ENCODE measurements around the gene MCF2L2. TPM values are rescaled to one million over a fixed set of nuclear protein-coding genes. Genes with fewer than 3 reads are reported as not detected.
A peak's percentile ranks its signal among the peaks of the same experiment; 100 is the strongest.

Gene MCF2L2
- total and polyA plus RNA-seq, 9 of the 15 experiments (the other 6 are each of a cell fraction or from before 2014, with no cell fraction given), result 0.56 to 4.2 (median 3.0) TPM

DNA sequence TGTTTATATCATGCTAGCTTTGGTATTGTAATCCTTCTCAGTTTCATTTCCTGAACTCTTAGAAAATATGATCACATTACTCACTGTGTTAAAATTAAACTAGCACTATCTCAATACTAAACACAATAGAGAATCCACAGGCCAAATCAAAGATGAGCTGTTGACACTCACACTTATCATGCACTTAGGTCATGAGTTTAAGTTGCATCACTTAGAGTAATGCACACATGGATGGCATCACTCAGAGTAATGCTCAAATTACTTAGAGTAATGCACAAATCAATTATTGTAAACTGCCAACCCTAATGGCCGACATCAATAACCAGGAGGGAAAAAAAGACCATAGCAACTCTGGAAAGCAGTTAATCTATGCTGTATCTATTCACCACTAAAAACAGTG is 40.0 kb upstream of the MCF2L2 start:
- H3K4me2 ChIP-seq (ENCODE audit: insufficient read depth, low read length), result no peak overlapping the region
- no peak overlapping the region for H3K4me3 ChIP-seq
- in situ Hi-C loops (cut with MboI), result loop anchor here (5.0 kb wide), 1 partner anchor 299 kb away; no protein-coding TSS in a partner anchor
- H3K36me3 ChIP-seq (ENCODE audit: control insufficient read depth, insufficient read depth, low read length), result no peaks in the 10 kb centered on the region
- no peak overlapping the region for H2AFZ ChIP-seq (ENCODE audit: low read depth, low read length)
- no peaks in the 10 kb centered on the region for H3K9me1 ChIP-seq (ENCODE audit: control insufficient read depth, insufficient read depth, low read length)
- no peaks in the 10 kb centered on the region for H3K4me1 ChIP-seq (replicated peaks in 1 of 2; ENCODE audit: control insufficient read depth in 2 of 2, insufficient read depth in 2 of 2, low read length in 2 of 2)
- no peak overlapping the region for H3K27ac ChIP-seq (ENCODE audit: extremely low read depth, low read depth, low read length)
- H3K79me2 ChIP-seq (ENCODE audit: control insufficient read depth, insufficient read depth, low read length), result no peaks in the 10 kb centered on the region
- intact Hi-C loops (cut with micrococcal nuclease), result loop anchor here (2.0 to 5.0 kb wide), 2 partner anchors 81 to 416 kb away; partner anchors contain the start of gene PARL
- H4K20me1 ChIP-seq (replicated peaks; ENCODE audit: control insufficient read depth, insufficient read depth, low read length), result no peaks in the 10 kb centered on the region
- H3K9me3 ChIP-seq (replicated peaks; ENCODE audit: control insufficient read depth, insufficient read depth, low read depth, low read length), result no peaks in the 10 kb centered on the region
- no TSS peak for BruUV-seq (replicated peaks)
- H3K27me3 ChIP-seq (ENCODE audit: control insufficient read depth in 2 of 2, insufficient read depth in 2 of 2, low read length in 2 of 2), result no peaks in the 10 kb centered on the region
- H3K9ac ChIP-seq (ENCODE audit: insufficient read depth in 1 of 2, low read depth in 2 of 2, low read length in 2 of 2), result no peak overlapping the region
- ChIA-PET CTCF (ENCODE audit: low intra/inter-chr PET ratio) (interaction anchor here (0.8 to 2.0 kb wide), 2 partner anchors 93 to 299 kb away, joined by 3 to 13 read pairs; no protein-coding TSS in a partner anchor), POLR2A (interaction anchor here (0.6 kb wide), 2 partner anchors 13 to 41 kb away, joined by 3 read pairs; no protein-coding TSS in a partner anchor)
- FAIRE-seq, result no peak
- DNase-seq (ENCODE audit: extremely low read depth in 1 of 4, low spot score in 3 of 4), result no peak
- 69% methylated on average over 1 of the region's 1 CpG for WGBS (ENCODE audit: insufficient coverage, low coverage, missing lambda C conversion rate)
- TF ChIP-seq, protein P1, sequence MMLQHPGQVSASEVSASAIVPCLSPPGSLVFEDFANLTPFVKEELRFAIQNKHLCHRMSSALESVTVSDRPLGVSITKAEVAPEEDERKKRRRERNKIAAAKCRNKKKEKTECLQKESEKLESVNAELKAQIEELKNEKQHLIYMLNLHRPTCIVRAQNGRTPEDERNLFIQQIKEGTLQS (IDR thresholded peaks at IDR 0.05), result peak; percentile 72
- TF ChIP-seq, protein P1 (CRISPR knock-in tag; conservative IDR thresholded peaks at IDR 0.05), result no peak
- TF ChIP-seq TRIM24 (IDR thresholded peaks at IDR 0.05) (peak in 1 of 2 experiments; percentile 17; a peak in 1 of 4 replicates), MEIS2 (IDR thresholded peaks at IDR 0.05; ENCODE audit: partially characterized antibody) (peak; percentile 12), CEBPG (CRISPR knock-in tag; IDR thresholded peaks at IDR 0.05) (no peak), CEBPG (tag; conservative IDR thresholded peaks at IDR 0.05 in 1 of 2, IDR thresholded peaks at IDR 0.05 in 1 of 2) (peak in 1 of 2 experiments; percentile 89; a peak in 2 of 4 replicates), ESRRB (CRISPR knock-in tag; IDR thresholded peaks at IDR 0.05; ENCODE audit: borderline replicate concordance) (no peak)
- TF ChIP-seq, protein P2, sequence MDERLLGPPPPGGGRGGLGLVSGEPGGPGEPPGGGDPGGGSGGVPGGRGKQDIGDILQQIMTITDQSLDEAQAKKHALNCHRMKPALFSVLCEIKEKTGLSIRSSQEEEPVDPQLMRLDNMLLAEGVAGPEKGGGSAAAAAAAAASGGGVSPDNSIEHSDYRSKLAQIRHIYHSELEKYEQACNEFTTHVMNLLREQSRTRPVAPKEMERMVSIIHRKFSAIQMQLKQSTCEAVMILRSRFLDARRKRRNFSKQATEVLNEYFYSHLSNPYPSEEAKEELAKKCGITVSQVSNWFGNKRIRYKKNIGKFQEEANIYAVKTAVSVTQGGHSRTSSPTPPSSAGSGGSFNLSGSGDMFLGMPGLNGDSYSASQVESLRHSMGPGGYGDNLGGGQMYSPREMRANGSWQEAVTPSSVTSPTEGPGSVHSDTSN (CRISPR knock-in tag; IDR thresholded peaks at IDR 0.05; ENCODE audit: low read depth), result no peak
- TF ChIP-seq, protein P2 (tag; conservative IDR thresholded peaks at IDR 0.05; ENCODE audit: low read depth), result 0 out of 2 replicates have a peak, but pooled peaks have one; percentile 16
- no peak for ATAC-seq
